SK-N-SH treated with all-trans-retinoic acid at 6 μM for 48 hours (cell line): ENCODE results near the gene IGFN1.

Experiments used
- ARNTL ChIP-seq: fragments of 450-650 bp; formaldehyde crosslinking; IDR thresholded peaks from 2 replicates; pipeline ENCODE4 v1.5.0; 2020; ENCODE audit warnings: low read depth, mild to moderate bottlenecking, moderate library complexity, borderline replicate concordance
- BACH2 ChIP-seq: fragments of 250-450 bp; sonication (Bioruptor Pico); IDR thresholded peaks from 2 replicates; pipeline ENCODE4 v1.9.0; 2021; ENCODE audit warnings: mild to moderate bottlenecking, borderline replicate concordance
- PATZ1 ChIP-seq: fragments of 250-450 bp; sonication (Bioruptor Pico); IDR thresholded peaks from 2 replicates; pipeline ENCODE4 v1.8.0; 2020; ENCODE audit warnings: mild to moderate bottlenecking, moderate library complexity, borderline replicate concordance
- RARB ChIP-seq: fragments of 250-450 bp; sonication (Bioruptor Pico); IDR thresholded peaks from 2 replicates; pipeline ENCODE4 v1.8.0; 2021; ENCODE audit warnings: mild to moderate bottlenecking, moderate library complexity
- ZFP30 ChIP-seq: fragments of 450-650 bp; formaldehyde crosslinking; IDR thresholded peaks from 2 replicates; pipeline ENCODE4 v1.5.0; 2022; ENCODE audit warnings: mild to moderate bottlenecking, moderate library complexity
- ZNF8 ChIP-seq: fragments of 450-650 bp; formaldehyde crosslinking; IDR thresholded peaks from 2 replicates; pipeline ENCODE4 v1.5.0; 2020; ENCODE audit warnings: mild to moderate bottlenecking, moderate library complexity

DNA sequence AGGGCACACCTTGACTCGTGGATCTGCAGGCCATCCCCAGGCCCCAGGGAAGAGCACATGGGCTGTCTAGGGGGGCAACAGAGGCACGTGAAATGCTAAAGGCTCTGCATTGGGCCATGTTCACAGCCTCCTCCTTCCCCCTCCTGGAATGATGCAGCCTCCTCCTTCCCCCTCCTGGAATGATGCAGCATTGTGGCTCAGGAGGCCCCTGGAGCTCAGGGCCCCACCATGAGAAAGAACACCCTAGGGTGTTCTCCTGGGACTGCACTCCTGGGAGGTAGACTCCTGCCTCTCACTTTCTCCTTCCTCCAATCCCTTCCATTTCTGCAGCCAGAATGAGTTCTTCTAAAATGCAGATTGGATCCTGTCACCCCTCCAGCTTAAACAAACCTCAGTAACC, 1.5 kb upstream of the IGFN1 start:
- TF ChIP-seq ARNTL (CRISPR knock-in tag) (no peak), ZFP30 (CRISPR knock-in tag) (no peak), RARB (CRISPR knock-in tag) (no peak), BACH2 (CRISPR knock-in tag) (no peak), ZNF8 (no peak), PATZ1 (no peak)
